ENCODE results near the gene PAPPA2. TPM values are rescaled to one million over a fixed set of nuclear protein-coding genes. Genes with fewer than 3 reads are reported as not detected.

The PAPPA2 gene
- polyA plus RNA-seq, 1 experiment, result 0.97 TPM

DNA sequence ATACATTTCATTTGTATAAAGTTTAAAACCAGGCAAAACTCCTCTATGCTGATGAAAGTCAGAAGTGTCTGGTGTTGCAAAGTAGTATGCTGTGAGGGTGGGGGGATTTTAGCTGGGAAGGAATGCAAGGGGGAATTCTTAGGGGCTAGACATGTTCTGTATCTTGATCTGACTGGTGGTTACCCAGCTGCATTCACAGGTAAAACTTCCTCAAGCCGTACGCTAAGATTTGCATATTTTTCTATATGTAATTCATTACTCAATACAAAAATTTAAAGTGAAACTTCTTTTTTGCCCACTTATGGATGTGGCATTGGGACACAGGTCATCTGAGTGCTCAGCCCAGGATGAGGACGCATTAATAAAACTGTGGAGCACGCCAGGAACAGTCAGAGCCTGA lies 323.3 kb downstream of the PAPPA2 start:
- TF ChIP-seq, protein P1, sequence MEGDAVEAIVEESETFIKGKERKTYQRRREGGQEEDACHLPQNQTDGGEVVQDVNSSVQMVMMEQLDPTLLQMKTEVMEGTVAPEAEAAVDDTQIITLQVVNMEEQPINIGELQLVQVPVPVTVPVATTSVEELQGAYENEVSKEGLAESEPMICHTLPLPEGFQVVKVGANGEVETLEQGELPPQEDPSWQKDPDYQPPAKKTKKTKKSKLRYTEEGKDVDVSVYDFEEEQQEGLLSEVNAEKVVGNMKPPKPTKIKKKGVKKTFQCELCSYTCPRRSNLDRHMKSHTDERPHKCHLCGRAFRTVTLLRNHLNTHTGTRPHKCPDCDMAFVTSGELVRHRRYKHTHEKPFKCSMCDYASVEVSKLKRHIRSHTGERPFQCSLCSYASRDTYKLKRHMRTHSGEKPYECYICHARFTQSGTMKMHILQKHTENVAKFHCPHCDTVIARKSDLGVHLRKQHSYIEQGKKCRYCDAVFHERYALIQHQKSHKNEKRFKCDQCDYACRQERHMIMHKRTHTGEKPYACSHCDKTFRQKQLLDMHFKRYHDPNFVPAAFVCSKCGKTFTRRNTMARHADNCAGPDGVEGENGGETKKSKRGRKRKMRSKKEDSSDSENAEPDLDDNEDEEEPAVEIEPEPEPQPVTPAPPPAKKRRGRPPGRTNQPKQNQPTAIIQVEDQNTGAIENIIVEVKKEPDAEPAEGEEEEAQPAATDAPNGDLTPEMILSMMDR (IDR thresholded peaks at IDR 0.05; ENCODE audit: insufficient read depth, low read depth, low read length), result no peak
- ChIA-PET CTCF (no interaction called here), POLR2A (no interaction called here)
- Histone ChIP-seq H3K27me3 (ENCODE audit: control insufficient read depth, insufficient read depth, low read length) (no peaks in the 10 kb centered on the region), H3K4me3 (ENCODE audit: low read depth, low read length) (no peak overlapping the region), H3K36me3 (ENCODE audit: control insufficient read depth, insufficient read depth, low read length) (no peaks in the 10 kb centered on the region)
- DNase-seq (ENCODE audit: low read depth), result no peak

DNA sequence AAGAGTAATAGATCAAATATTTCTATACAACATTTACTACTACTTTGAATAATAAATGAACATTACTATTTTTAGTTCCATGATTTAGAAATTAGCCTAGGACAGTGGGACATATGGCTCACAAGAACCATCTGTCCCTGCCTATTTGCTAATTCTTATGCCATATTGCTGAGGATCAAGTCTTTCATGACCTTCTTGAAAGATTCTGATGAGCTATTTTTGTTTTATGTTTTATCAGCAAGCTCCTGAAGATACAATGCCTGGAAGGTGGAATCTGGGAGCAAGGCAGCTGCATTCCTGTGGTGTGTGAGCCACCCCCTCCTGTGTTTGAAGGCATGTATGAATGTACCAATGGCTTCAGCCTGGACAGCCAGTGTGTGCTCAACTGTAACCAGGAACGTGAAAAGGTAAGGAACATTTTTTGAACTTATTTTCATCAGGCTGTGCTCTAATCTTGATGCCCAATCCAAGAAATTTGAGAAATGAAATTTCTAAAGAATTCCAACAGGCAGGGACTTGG lies 326.7 kb downstream of the PAPPA2 start:
- no peak for DNase-seq (ENCODE audit: low read depth)
- POLR2A ChIA-PET, result no interaction called here
- Histone ChIP-seq H3K27me3 (ENCODE audit: control insufficient read depth, insufficient read depth, low read length) (no peaks in the 10 kb centered on the region), H3K36me3 (ENCODE audit: control insufficient read depth, insufficient read depth, low read length) (no peaks in the 10 kb centered on the region), H3K4me3 (ENCODE audit: low read depth, low read length) (no peak overlapping the region)
- TF ChIP-seq, protein P1 (IDR thresholded peaks at IDR 0.05; ENCODE audit: insufficient read depth, low read depth, low read length), result no peak
- CTCF ChIA-PET, result no interaction called here

DNA sequence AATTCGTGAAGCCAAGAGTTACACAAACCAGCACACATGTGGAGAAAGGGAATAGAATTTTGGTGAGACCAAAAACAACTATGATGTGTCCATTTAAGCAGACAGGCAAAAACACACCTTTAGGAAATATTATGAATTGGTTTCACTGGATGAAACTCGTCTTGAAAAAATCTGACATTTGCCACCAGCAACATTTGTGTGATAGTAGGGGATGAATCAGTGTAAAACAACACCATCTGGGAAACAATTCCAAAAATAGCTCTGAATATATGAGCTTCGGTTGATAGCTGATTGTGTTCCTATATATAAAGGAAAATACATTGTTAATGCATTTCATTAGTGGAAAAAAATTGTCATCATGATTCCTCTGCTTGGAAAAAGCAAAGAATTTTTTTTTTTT lies 327.8 kb downstream of the PAPPA2 start:
- ChIA-PET POLR2A (no interaction called here), CTCF (interaction anchor here (1.0 kb wide), 1 partner anchor 10 kb away, joined by 4 read pairs; no protein-coding TSS in a partner anchor)
- DNase-seq (ENCODE audit: low read depth), result no peak

DNA sequence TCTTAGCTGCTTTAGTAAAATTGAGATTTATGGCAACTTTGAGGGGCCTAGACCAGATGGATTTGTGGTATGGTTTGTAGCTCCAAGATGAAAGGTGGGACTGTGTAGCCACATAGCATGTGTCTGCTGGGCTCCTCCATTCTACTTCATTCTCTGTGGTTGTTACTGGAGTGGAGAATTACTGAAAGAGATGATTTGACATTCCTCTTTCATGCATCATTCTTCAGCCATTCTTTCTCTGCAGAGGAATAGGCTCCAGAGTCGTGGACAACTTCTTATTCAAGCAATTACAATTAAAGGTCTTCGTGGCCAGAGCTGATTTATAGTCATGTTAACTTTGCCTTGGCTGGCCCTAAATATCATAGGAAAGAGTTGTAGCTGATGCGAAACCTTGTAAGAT lies 328.9 kb downstream of the PAPPA2 start:
- TF ChIP-seq, protein P1 (IDR thresholded peaks at IDR 0.05; ENCODE audit: insufficient read depth, low read depth, low read length), result no peak
- Histone ChIP-seq H3K36me3 (ENCODE audit: control insufficient read depth, insufficient read depth, low read length) (no peaks in the 10 kb centered on the region), H3K27me3 (ENCODE audit: control insufficient read depth, insufficient read depth, low read length) (no peaks in the 10 kb centered on the region), H3K4me3 (ENCODE audit: low read depth, low read length) (no peak overlapping the region)
- POLR2A ChIA-PET, result no interaction called here
- CTCF ChIA-PET, result interaction anchor here (0.5 to 1.5 kb wide), 4 partner anchors 10 to 232 kb away, joined by 3 to 4 read pairs (median 3); no protein-coding TSS in a partner anchor
- no peak for DNase-seq (ENCODE audit: low read depth)

More for the DNA sequence above, 327.8 kb downstream of the PAPPA2 start:
- H3K36me3 ChIP-seq (ENCODE audit: control insufficient read depth, insufficient read depth, low read length), result no peaks in the 10 kb centered on the region
- no peak overlapping the region for H3K4me3 ChIP-seq (ENCODE audit: low read depth, low read length)
- TF ChIP-seq, protein P1 (IDR thresholded peaks at IDR 0.05; ENCODE audit: insufficient read depth, low read depth, low read length), result no peak
- no peaks in the 10 kb centered on the region for H3K27me3 ChIP-seq (ENCODE audit: control insufficient read depth, insufficient read depth, low read length)

DNA sequence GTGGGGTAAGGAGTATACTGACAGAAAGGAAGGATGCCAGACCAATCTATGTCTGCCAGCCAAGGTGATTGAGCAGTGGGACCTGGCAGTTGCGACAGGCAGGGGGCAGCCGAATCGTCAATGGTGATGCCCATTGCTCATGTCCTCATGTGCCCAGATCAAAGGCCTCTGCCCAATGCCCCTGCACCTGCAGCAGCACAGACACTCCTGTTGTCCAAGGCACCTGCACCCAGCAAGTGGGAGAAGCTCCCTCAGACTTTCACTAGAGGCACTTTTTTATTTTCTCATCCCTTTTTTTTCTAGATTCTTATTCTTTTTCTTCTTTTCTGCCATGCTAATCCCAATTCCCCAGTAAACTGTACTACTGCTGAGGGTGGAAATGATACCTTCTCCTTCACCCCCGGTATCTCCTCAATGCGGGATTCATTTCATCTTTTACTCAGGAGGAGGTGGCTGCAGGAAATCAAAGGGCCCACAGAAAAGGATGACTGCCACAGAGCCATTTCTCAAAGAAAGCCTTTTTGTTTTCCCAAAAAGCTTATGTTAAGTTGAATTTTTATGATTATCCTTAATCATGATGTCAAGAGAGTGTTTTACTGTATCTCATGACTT lies 332.0 kb downstream of the PAPPA2 start:
- no peak for DNase-seq (ENCODE audit: low read depth)
- POLR2A ChIA-PET, result no interaction called here
- Histone ChIP-seq H3K27me3 (ENCODE audit: control insufficient read depth, insufficient read depth, low read length) (no peaks in the 10 kb centered on the region), H3K4me3 (ENCODE audit: low read depth, low read length) (no peak overlapping the region), H3K36me3 (ENCODE audit: control insufficient read depth, insufficient read depth, low read length) (no peaks in the 10 kb centered on the region)
- CTCF ChIA-PET, result no interaction called here
- TF ChIP-seq, protein P1 (IDR thresholded peaks at IDR 0.05; ENCODE audit: insufficient read depth, low read depth, low read length), result no peak

All from BJ (cell line).